GM23338 (cell line): ENCODE data around the gene SOHLH1. TPM values are rescaled to one million over a fixed set of nuclear protein-coding genes. Genes with fewer than 3 reads are reported as not detected.

Experiments used
- ATAC-seq: fragments of 200-7000 bp; cut with Tn5 transposase; 3 replicates; pipeline ENCODE4 v1.9.1; 2020
- DNase-seq: peaks from one replicate; pipeline ENCODE4 v3.0.0-alpha.2; 2015; ENCODE audit warnings: low spot score
- H2AFZ ChIP-seq: fragments of 200-600 bp; sonication (generic); 2 replicates; pipeline ENCODE4 v1.8.0; 2016; ENCODE audit warnings: antibody characterized with exemption, mild to moderate bottlenecking, moderate library complexity
- H3F3A ChIP-seq: fragments of 200-600 bp; sonication (generic); replicated peaks from 2 replicates; pipeline ENCODE4 v1.8.0; 2017; ENCODE audit warnings: antibody characterized with exemption, mixed run types, low read depth
- H3K27ac ChIP-seq: fragments of 200-600 bp; sonication (generic); 2 replicates; pipeline ENCODE4 v1.6.1; 2016; ENCODE audit warnings: low read depth
- H3K27me3 ChIP-seq: fragments of 200-600 bp; sonication (generic); 2 replicates; pipeline ENCODE4 v1.8.0; 2016; ENCODE audit warnings: mild to moderate bottlenecking, mixed run types, moderate library complexity; ENCODE audit not compliant: insufficient read depth
- H3K36me3 ChIP-seq: fragments of 200-600 bp; sonication (generic); 2 replicates; pipeline ENCODE4 v1.8.0; 2016; ENCODE audit warnings: mild to moderate bottlenecking; ENCODE audit not compliant: insufficient read depth
- H3K4me1 ChIP-seq: fragments of 200-600 bp; sonication (generic); 2 replicates; pipeline ENCODE4 v1.8.0; 2016; ENCODE audit warnings: mild to moderate bottlenecking, moderate library complexity; ENCODE audit not compliant: insufficient read depth
- H3K4me2 ChIP-seq: fragments of 200-600 bp; sonication (generic); 2 replicates; pipeline ENCODE4 v1.7.1; 2017; ENCODE audit warnings: mixed run types
- H3K4me3 ChIP-seq: fragments of 200-600 bp; sonication (generic); 2 replicates; pipeline ENCODE4 v1.6.1; 2016; ENCODE audit warnings: mixed run types
- H3K79me2 ChIP-seq: fragments of 200-600 bp; sonication (generic); replicated peaks from 2 replicates; pipeline ENCODE4 v1.8.0; 2017; ENCODE audit warnings: mild to moderate bottlenecking; ENCODE audit not compliant: insufficient read depth
- H3K9me2 ChIP-seq: fragments of 200-600 bp; sonication (generic); 2 replicates; pipeline ENCODE4 v1.8.0; 2017; ENCODE audit not compliant: insufficient read depth
- H4K20me1 ChIP-seq: fragments of 200-600 bp; sonication (generic); replicated peaks from 2 replicates; pipeline ENCODE4 v1.8.0; 2017; ENCODE audit warnings: mild to moderate bottlenecking; ENCODE audit not compliant: insufficient read depth
- H3K27ac Mint-ChIP-seq: 2 replicates; pipeline ENCODE4 v1.8.0; 2020; ENCODE audit warnings: inconsistent platforms, mild to moderate bottlenecking, moderate library complexity, mixed read lengths
- H3K27me3 Mint-ChIP-seq: 3 replicates; pipeline ENCODE4 v1.8.0; 2022; ENCODE audit warnings: low read depth, mild to moderate bottlenecking, moderate library complexity, mixed read lengths, inconsistent platforms; ENCODE audit not compliant: insufficient read depth, poor library complexity
- H3K36me3 Mint-ChIP-seq: 3 replicates; pipeline ENCODE4 v1.8.0; 2021; ENCODE audit warnings: low read depth, mild to moderate bottlenecking, inconsistent platforms, moderate library complexity, mixed read lengths
- H3K4me1 Mint-ChIP-seq: 3 replicates; pipeline ENCODE4 v1.8.0; 2020; ENCODE audit warnings: mild to moderate bottlenecking, inconsistent platforms, mixed read lengths
- H3K4me3 Mint-ChIP-seq: 3 replicates; pipeline ENCODE4 v1.8.0; 2021; ENCODE audit warnings: moderate library complexity, mild to moderate bottlenecking, inconsistent platforms, mixed read lengths
- H3K9me3 Mint-ChIP-seq: 3 replicates; pipeline ENCODE4 v1.8.0; 2020; ENCODE audit warnings: moderate library complexity, mild to moderate bottlenecking, inconsistent platforms, mixed read lengths
- CREB1 ChIP-seq: fragments of 250-450 bp; sonication (Bioruptor Pico); IDR thresholded peaks from 2 replicates; pipeline ENCODE4 v1.5.0; 2020; ENCODE audit warnings: low read depth, mild to moderate bottlenecking, moderate library complexity
- CTCF ChIP-seq, 2 experiments: fragments of 200-600 bp in 1 of 2; sonication (generic) in 1 of 2; conservative IDR thresholded peaks; 2 replicates each; pipeline versions ENCODE4 v1.5.1 to v1.6.1; 2016 to 2017; ENCODE audit warnings: antibody characterized with exemption in 2 of 2, low read depth in 2 of 2, mild to moderate bottlenecking in 2 of 2, moderate library complexity in 1 of 2
- ETS1 ChIP-seq: IDR thresholded peaks from 2 replicates; pipeline ENCODE4 v1.6.1; 2016; ENCODE audit warnings: antibody characterized with exemption
- EZH2 ChIP-seq: fragments of 200-600 bp; sonication (generic); IDR thresholded peaks from one replicate; pipeline ENCODE4 v1.8.0; 2017; ENCODE audit warnings: antibody characterized with exemption, mild to moderate bottlenecking, low read depth; ENCODE audit not compliant: unreplicated experiment
- EZH2phosphoT487 ChIP-seq: fragments of 200-600 bp; sonication (generic); IDR thresholded peaks from one replicate; pipeline ENCODE4 v1.8.1; 2018; ENCODE audit warnings: antibody characterized with exemption; ENCODE audit not compliant: unreplicated experiment
- JUNB ChIP-seq: IDR thresholded peaks from one replicate; pipeline ENCODE4 v1.6.1; 2016; ENCODE audit warnings: antibody characterized with exemption; ENCODE audit not compliant: unreplicated experiment
- NANOG ChIP-seq: IDR thresholded peaks from 2 replicates; pipeline ENCODE4 v1.6.1; 2016; ENCODE audit warnings: antibody characterized with exemption, borderline replicate concordance
- POLR2AphosphoS5 ChIP-seq: IDR thresholded peaks from 2 replicates; pipeline ENCODE4 v1.6.1; 2016; ENCODE audit warnings: antibody characterized with exemption, low read depth
- REST ChIP-seq: IDR thresholded peaks from one replicate; pipeline ENCODE4 v1.6.1; 2018; ENCODE audit warnings: antibody characterized with exemption; ENCODE audit not compliant: unreplicated experiment
- STAT1 ChIP-seq: IDR thresholded peaks from one replicate; pipeline ENCODE4 v1.6.1; 2016; ENCODE audit warnings: antibody characterized with exemption; ENCODE audit not compliant: unreplicated experiment
- ZNF114 ChIP-seq: fragments of 250-450 bp; sonication (Bioruptor Pico); IDR thresholded peaks from 2 replicates; pipeline ENCODE4 v1.5.0; 2020; ENCODE audit warnings: mild to moderate bottlenecking, moderate library complexity
- ZNF331 ChIP-seq: fragments of 250-450 bp; sonication (Bioruptor Pico); IDR thresholded peaks from 2 replicates; pipeline ENCODE4 v1.5.0; 2020; ENCODE audit warnings: low read depth, mild to moderate bottlenecking, moderate library complexity
- ZNF462 ChIP-seq: fragments of 250-450 bp; sonication (Bioruptor Pico); IDR thresholded peaks from 2 replicates; pipeline ENCODE4 v1.5.0; 2020; ENCODE audit warnings: mild to moderate bottlenecking, moderate library complexity
- polyA plus RNA-seq: library from polyadenylated mRNA; unstranded; fragments of >200 nt; fragmentation: Nextera tagmentation; extraction: Ambion mirVana; gene quantifications from 2 replicates; pipeline ENCODE4 v1.2.1, GENCODE V29; 2016
- total RNA-seq: library from RNA; depleted of rRNA; stranded (reverse); fragments of >200 nt; shearing (Covaris generic); gene quantifications from 2 replicates; pipeline ENCODE4 v1.2.3, GENCODE V29; 2014

The SOHLH1 gene
- total and polyA plus RNA-seq, 2 experiments from 2014 or later: 0.21 TPM; not detected in 1

- no peak overlapping the region for H2AFZ ChIP-seq
- Mint-ChIP-seq H3K27ac (no peak overlapping the region), H3K27me3 (peaks cover 4% of the 10 kb centered on the region), H3K4me3 (no peak overlapping the region), H3K36me3 (no peaks in the 10 kb centered on the region), H3K4me1 (no peaks in the 10 kb centered on the region), H3K9me3 (no peaks in the 10 kb centered on the region)
- no peak for DNase-seq
- no peaks in the 10 kb centered on the region for H3K4me1 ChIP-seq
- no peaks in the 10 kb centered on the region for H3K9me2 ChIP-seq
- H3K79me2 ChIP-seq: no peaks in the 10 kb centered on the region
- TF ChIP-seq ZNF462 (CRISPR knock-in tag): no peak
- TF ChIP-seq POLR2AphosphoS5: no peak
- TF ChIP-seq CREB1: no peak
- TF ChIP-seq NANOG: no peak
- no peak for TF ChIP-seq EZH2phosphoT487
- no peak for TF ChIP-seq ZNF331
- no peak for TF ChIP-seq REST
- TF ChIP-seq ETS1: no peak
- no peak for TF ChIP-seq CTCF (conservative IDR thresholded peaks at IDR 0.05; ENCODE audit: low read depth in 2 of 2)
- no peak for TF ChIP-seq JUNB
- TF ChIP-seq EZH2: no peak
- TF ChIP-seq STAT1: no peak
- TF ChIP-seq ZNF114 (CRISPR knock-in tag): no peak
- no peaks in the 10 kb centered on the region for H3K27me3 ChIP-seq
- H3K4me2 ChIP-seq: no peak overlapping the region
- H3K27ac ChIP-seq: no peak overlapping the region
- no peak for ATAC-seq
- no peaks in the 10 kb centered on the region for H4K20me1 ChIP-seq
- no peaks in the 10 kb centered on the region for H3K36me3 ChIP-seq
- no peaks in the 10 kb centered on the region for H3F3A ChIP-seq
- H3K4me3 ChIP-seq: no peak overlapping the region
Observed at GRCh38 chr9:135690836-135691570, 8.3 kb downstream of the SOHLH1 start.
